Activated T-helper 2 cell treated with anti-CD3 and anti-CD28 coated beads, Interferon-gamma antibody, Interleukin-2, Interleukin-4, amounts not matched to agents 10 μg/mL and 5 μg/mL and 100 μg/mL, durations not matched to agents 14 hours and 24 hours and 36 hours (primary cell): ENCODE results near the gene KCNMB1. TPM values are rescaled to one million over a fixed set of nuclear protein-coding genes. Genes with fewer than 3 reads are reported as not detected.

Experiments used
- DNase-seq: peaks from one replicate; pipeline ENCODE4 v3.0.0; 2021; ENCODE audit warnings: low spot score
- H3K27ac Mint-ChIP-seq: one replicate; pipeline ENCODE4 v1.8.0; 2021; ENCODE audit warnings: mixed read lengths
- H3K27me3 Mint-ChIP-seq: one replicate; pipeline ENCODE4 v1.8.0; 2021; ENCODE audit warnings: low read depth, mixed read lengths
- H3K36me3 Mint-ChIP-seq: one replicate; pipeline ENCODE4 v1.8.0; 2021; ENCODE audit warnings: low read depth, mixed read lengths
- H3K4me1 Mint-ChIP-seq: one replicate; pipeline ENCODE4 v1.8.0; 2021; ENCODE audit warnings: low read depth, mixed read lengths
- H3K4me3 Mint-ChIP-seq: one replicate; pipeline ENCODE4 v1.8.0; 2021; ENCODE audit warnings: low read depth, mild to moderate bottlenecking, moderate library complexity, mixed read lengths
- H3K9me3 Mint-ChIP-seq: one replicate; pipeline ENCODE4 v1.8.0; 2021; ENCODE audit warnings: mixed read lengths
- intact Hi-C: fragments of 100-400 bp; cut with micrococcal nuclease; formaldehyde crosslinking; loops from one replicate; pipeline ENCODE4 v1.15.1; 2023
- total RNA-seq: library from RNA; stranded (reverse); gene quantifications from 2 replicates; pipeline ENCODE4 v1.2.3, GENCODE V29; 2022

Gene KCNMB1
- total RNA-seq = not detected in 2 replicates

- Mint-ChIP-seq H3K27me3 (peaks cover 24% of the 10 kb centered on the region), H3K9me3 (no peaks in the 10 kb centered on the region), H3K4me1 (peaks cover 9% of the 10 kb centered on the region), H3K36me3 (no peaks in the 10 kb centered on the region), H3K27ac (no peak within 1 kb of the TSS), H3K4me3 (no peak within 1 kb of the TSS)
- intact Hi-C loops = no loop called here
- no peak for DNase-seq
These were observed at the start of gene KCNMB1 for GRCh38 chr5:170388818-170389549. Gene KCNMB1, minus strand, starts transcription at chr5:170389367. Its CDS starts 3,920 bp downstream, at chr5:170385447.

GRCh38 chr5:170438581-170438980 lies 49.4 kb upstream of the KCNMB1 start:
- H3K9me3 Mint-ChIP-seq = no peaks in the 10 kb centered on the region
- H3K4me3 Mint-ChIP-seq = no peak overlapping the region

GRCh38 chr5:170437621-170438375 lies 48.6 kb upstream of the KCNMB1 start:
- no peak overlapping the region for H3K4me3 Mint-ChIP-seq
- no peak overlapping the region for H3K27ac Mint-ChIP-seq
- no peaks in the 10 kb centered on the region for H3K9me3 Mint-ChIP-seq
- no peak for DNase-seq
- intact Hi-C loops = no loop called here
- no peaks in the 10 kb centered on the region for H3K36me3 Mint-ChIP-seq
- no peaks in the 10 kb centered on the region for H3K4me1 Mint-ChIP-seq
- no peaks in the 10 kb centered on the region for H3K27me3 Mint-ChIP-seq

More at GRCh38 chr5:170438581-170438980, 49.4 kb upstream of the KCNMB1 start:
- intact Hi-C loops = no loop called here
- Mint-ChIP-seq H3K27ac (no peak overlapping the region), H3K27me3 (no peaks in the 10 kb centered on the region), H3K4me1 (no peaks in the 10 kb centered on the region), H3K36me3 (no peaks in the 10 kb centered on the region)
- no peak for DNase-seq

GRCh38 chr5:170436335-170436734 lies 47.2 kb upstream of the KCNMB1 start:
- Mint-ChIP-seq H3K36me3 (no peaks in the 10 kb centered on the region), H3K27me3 (peaks cover 2% of the 10 kb centered on the region), H3K4me3 (no peak overlapping the region), H3K4me1 (no peaks in the 10 kb centered on the region), H3K27ac (no peak overlapping the region), H3K9me3 (no peaks in the 10 kb centered on the region)
- intact Hi-C loops = no loop called here
- DNase-seq = no peak

- peaks cover 5% of the 10 kb centered on the region for H3K27me3 Mint-ChIP-seq
- intact Hi-C loops = loop anchor here (1.0 to 2.0 kb wide), 2 partner anchors 190 to 198 kb away; no protein-coding TSS in a partner anchor
- H3K4me1 Mint-ChIP-seq = no peaks in the 10 kb centered on the region
- H3K9me3 Mint-ChIP-seq = no peaks in the 10 kb centered on the region
- peak; percentile 27 for DNase-seq
- H3K36me3 Mint-ChIP-seq = no peaks in the 10 kb centered on the region
- H3K4me3 Mint-ChIP-seq = no peak overlapping the region
- no peak overlapping the region for H3K27ac Mint-ChIP-seq
These were observed 45.9 kb upstream of the KCNMB1 start for GRCh38 chr5:170434966-170435605.

GRCh38 chr5:170432669-170433068 lies 43.5 kb upstream of the KCNMB1 start:
- Mint-ChIP-seq H3K27me3 (peaks cover 9% of the 10 kb centered on the region), H3K4me1 (no peaks in the 10 kb centered on the region), H3K27ac (no peak overlapping the region), H3K36me3 (no peaks in the 10 kb centered on the region), H3K4me3 (no peak overlapping the region), H3K9me3 (no peaks in the 10 kb centered on the region)
- no peak for DNase-seq
- intact Hi-C loops = no loop called here

GRCh38 chr5:170431571-170431970 lies 42.4 kb upstream of the KCNMB1 start:
- no peak for DNase-seq
- intact Hi-C loops = no loop called here
- Mint-ChIP-seq H3K4me3 (no peak overlapping the region), H3K36me3 (no peaks in the 10 kb centered on the region), H3K4me1 (no peaks in the 10 kb centered on the region), H3K27me3 (peaks cover 9% of the 10 kb centered on the region), H3K9me3 (no peaks in the 10 kb centered on the region), H3K27ac (no peak overlapping the region)

GRCh38 chr5:170430866-170431437 lies 41.8 kb upstream of the KCNMB1 start:
- Mint-ChIP-seq H3K4me1 (no peaks in the 10 kb centered on the region), H3K36me3 (no peaks in the 10 kb centered on the region), H3K27me3 (peaks cover 9% of the 10 kb centered on the region), H3K4me3 (no peak overlapping the region), H3K27ac (no peak overlapping the region), H3K9me3 (no peaks in the 10 kb centered on the region)
- no peak for DNase-seq
- intact Hi-C loops = no loop called here

GRCh38 chr5:170430256-170430655 lies 41.1 kb upstream of the KCNMB1 start:
- Mint-ChIP-seq H3K9me3 (no peaks in the 10 kb centered on the region), H3K36me3 (no peaks in the 10 kb centered on the region), H3K27me3 (peaks cover 9% of the 10 kb centered on the region), H3K4me3 (no peak overlapping the region), H3K27ac (no peak overlapping the region), H3K4me1 (no peaks in the 10 kb centered on the region)
- DNase-seq = no peak
- intact Hi-C loops = no loop called here

GRCh38 chr5:170429014-170429413 lies 39.8 kb upstream of the KCNMB1 start:
- Mint-ChIP-seq H3K27ac (no peak overlapping the region), H3K9me3 (no peaks in the 10 kb centered on the region), H3K36me3 (no peaks in the 10 kb centered on the region), H3K4me1 (no peaks in the 10 kb centered on the region), H3K4me3 (no peak overlapping the region), H3K27me3 (peaks cover 13% of the 10 kb centered on the region)
- DNase-seq = no peak
- intact Hi-C loops = no loop called here

GRCh38 chr5:170427672-170428236 lies 38.6 kb upstream of the KCNMB1 start:
- intact Hi-C loops = no loop called here
- Mint-ChIP-seq H3K4me3 (no peak overlapping the region), H3K36me3 (no peaks in the 10 kb centered on the region), H3K4me1 (no peaks in the 10 kb centered on the region), H3K27ac (no peak overlapping the region), H3K27me3 (peaks cover 17% of the 10 kb centered on the region), H3K9me3 (no peaks in the 10 kb centered on the region)
- no peak for DNase-seq

- Mint-ChIP-seq H3K9me3 (no peaks in the 10 kb centered on the region), H3K36me3 (no peaks in the 10 kb centered on the region), H3K27ac (no peak overlapping the region), H3K27me3 (peaks cover 22% of the 10 kb centered on the region), H3K4me3 (no peak overlapping the region), H3K4me1 (no peaks in the 10 kb centered on the region)
- no peak for DNase-seq
- intact Hi-C loops = no loop called here
These were observed 37.6 kb upstream of the KCNMB1 start for GRCh38 chr5:170426786-170427185.
